Type B pancreatic cell (in vitro differentiated cells): Measurements from ENCODE around the gene DTL. TPM values are rescaled to one million over a fixed set of nuclear protein-coding genes. Genes with fewer than 3 reads are reported as not detected.

Experiments used
- microRNA-seq: library from miRNA; unstranded; fragments of <30 nt; microRNA quantifications from one replicate; pipeline ENCODE4, GENCODE V29; 2020
- total RNA-seq: library from RNA; stranded (reverse); gene quantifications from 2 replicates; pipeline ENCODE4 v1.2.1, GENCODE V29; 2021; ENCODE audit warnings: low replicate concordance

DTL gene
- total RNA-seq, 1 donor from 2014 or later = 38.5 TPM

Small RNAs within 50 kb of the gene (microRNA-seq; reads per million reads assigned to microRNA genes)
- not detected for gene MIR3122

Other genes starting within 250 kb of the DTL start
- 31.3 and 34.4 TPM in 2 replicates for gene LPGAT1, start 205.0 kb upstream of the DTL start, total RNA-seq
- 18.6 and 23.9 TPM in 2 replicates for gene INTS7, start 191 bp upstream of the DTL start, total RNA-seq
- gene PPP2R5A, start 249.7 kb downstream of the DTL start, total RNA-seq = 20.6 and 34.0 TPM in 2 replicates